ENCODE measurements around the gene LAMTOR4. TPM values are rescaled to one million over a fixed set of nuclear protein-coding genes. Genes with fewer than 3 reads are reported as not detected.
A peak's percentile ranks its signal among the peaks of the same experiment; 100 is the strongest.
"Not testable (repeated sequence)": the region's sequence is repeated elsewhere in the genome, so short reads cannot be mapped to it uniquely, and the experiment has no call there.

Gene LAMTOR4
- total RNA-seq, 1 experiment from 2014 or later: 107 TPM

- ATAC-seq (no peak), DNase-seq (no peak)
- Histone ChIP-seq H2AFZ (ENCODE audit: low read length) (peak overlapping the region; percentile 97), H3K79me2 (ENCODE audit: low read length) (no peaks in the 10 kb centered on the region), H3K4me1 (ENCODE audit: insufficient read depth, low read length) (peaks cover 6% of the 10 kb centered on the region; the same call in 1 of the 2 replicates), H3K27me3 (ENCODE audit: low read length) (no peaks in the 10 kb centered on the region), H3K9ac (ENCODE audit: low read length) (peak overlapping the region; percentile 63), H4K20me1 (ENCODE audit: low read length) (no peaks in the 10 kb centered on the region), H3K9me2 (replicated peaks; ENCODE audit: low read length) (no peaks in the 10 kb centered on the region), H3K4me2 (ENCODE audit: low read length) (peak overlapping the region; percentile 96), H3K27ac (ENCODE audit: low read length) (no peak overlapping the region), H3K36me3 (ENCODE audit: low read depth, low read length) (no peaks in the 10 kb centered on the region), H3K4me3 (ENCODE audit: low read length) (peak overlapping the region; percentile 84), H3K9me3 (ENCODE audit: low read length) (no peaks in the 10 kb centered on the region), H3F3A (ENCODE audit: low read length, unreplicated experiment) (no peaks in the 10 kb centered on the region)
- POLR2A ChIA-PET (ENCODE audit: unreplicated experiment): no interaction called here
- intact Hi-C loops (cut with micrococcal nuclease): loop anchor here (2.0 kb wide), 1 partner anchor 14 kb away; no protein-coding TSS in a partner anchor
- BruUV-seq (replicated peaks): TSS peak; percentile 67
- TF ChIP-seq EZH2 (IDR thresholded peaks at IDR 0.05; ENCODE audit: low read length, unreplicated experiment): no peak
- TF ChIP-seq EZH2phosphoT487 (IDR thresholded peaks at IDR 0.05; ENCODE audit: borderline replicate concordance, low read length): no peak
- TF ChIP-seq, protein P1, sequence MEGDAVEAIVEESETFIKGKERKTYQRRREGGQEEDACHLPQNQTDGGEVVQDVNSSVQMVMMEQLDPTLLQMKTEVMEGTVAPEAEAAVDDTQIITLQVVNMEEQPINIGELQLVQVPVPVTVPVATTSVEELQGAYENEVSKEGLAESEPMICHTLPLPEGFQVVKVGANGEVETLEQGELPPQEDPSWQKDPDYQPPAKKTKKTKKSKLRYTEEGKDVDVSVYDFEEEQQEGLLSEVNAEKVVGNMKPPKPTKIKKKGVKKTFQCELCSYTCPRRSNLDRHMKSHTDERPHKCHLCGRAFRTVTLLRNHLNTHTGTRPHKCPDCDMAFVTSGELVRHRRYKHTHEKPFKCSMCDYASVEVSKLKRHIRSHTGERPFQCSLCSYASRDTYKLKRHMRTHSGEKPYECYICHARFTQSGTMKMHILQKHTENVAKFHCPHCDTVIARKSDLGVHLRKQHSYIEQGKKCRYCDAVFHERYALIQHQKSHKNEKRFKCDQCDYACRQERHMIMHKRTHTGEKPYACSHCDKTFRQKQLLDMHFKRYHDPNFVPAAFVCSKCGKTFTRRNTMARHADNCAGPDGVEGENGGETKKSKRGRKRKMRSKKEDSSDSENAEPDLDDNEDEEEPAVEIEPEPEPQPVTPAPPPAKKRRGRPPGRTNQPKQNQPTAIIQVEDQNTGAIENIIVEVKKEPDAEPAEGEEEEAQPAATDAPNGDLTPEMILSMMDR (conservative IDR thresholded peaks at IDR 0.05; ENCODE audit: low read depth, low read length): no peak
- CTCF ChIA-PET: no interaction called here
Observed at GRCh38 chr7:100176096-100177044, 27.7 kb downstream of the LAMTOR4 start.

GRCh38 chr7:100177045-100178001 is 28.6 kb downstream of the LAMTOR4 start, which contains the start of the genes GPC2 and STAG3:
GPC2 (minus strand) TSS chr7:100177381; CDS start chr7:100177199, 182 bp downstream.
STAG3 (plus strand) TSS chr7:100177918; CDS start chr7:100180557, 2,639 bp downstream.
- BruUV-seq (replicated peaks): no TSS peak
- CTCF ChIA-PET: no interaction called here

DNA sequence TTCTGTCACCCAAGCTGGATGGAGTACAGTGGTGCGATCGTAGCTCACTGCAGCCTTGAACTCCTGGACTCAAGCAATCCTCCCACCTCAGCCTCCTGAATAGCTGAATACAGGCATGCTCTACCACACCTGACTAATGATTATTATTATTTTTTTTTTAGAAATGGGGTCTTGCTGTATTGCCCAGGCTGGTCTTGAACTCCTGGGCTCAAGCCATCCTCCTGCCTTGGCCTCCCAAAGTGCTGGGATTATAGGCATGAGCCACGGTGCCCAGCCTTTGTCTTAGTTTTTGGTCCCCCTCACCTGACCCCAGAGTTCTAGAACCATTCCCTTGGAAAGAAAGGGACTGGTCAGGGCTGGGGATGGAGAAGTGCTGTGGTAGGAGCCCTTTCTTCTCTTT is 31.4 kb downstream of the LAMTOR4 start:
- H3K9me3 ChIP-seq (ENCODE audit: low read length); H3K4me3 ChIP-seq (ENCODE audit: low read length); POLR2A ChIA-PET (ENCODE audit: unreplicated experiment); BruUV-seq (replicated peaks); H3F3A ChIP-seq (ENCODE audit: low read length, unreplicated experiment); ATAC-seq; H4K20me1 ChIP-seq (ENCODE audit: low read length); H3K79me2 ChIP-seq (ENCODE audit: low read length); H3K4me1 ChIP-seq (ENCODE audit: insufficient read depth, low read length); CTCF ChIA-PET; H3K36me3 ChIP-seq (ENCODE audit: low read depth, low read length); DNase-seq; H2AFZ ChIP-seq (ENCODE audit: low read length); H3K9me2 ChIP-seq (replicated peaks; ENCODE audit: low read length); H3K27ac ChIP-seq (ENCODE audit: low read length); H3K27me3 ChIP-seq (ENCODE audit: low read length); intact Hi-C loops (cut with micrococcal nuclease); H3K9ac ChIP-seq (ENCODE audit: low read length); H3K4me2 ChIP-seq (ENCODE audit: low read length): not testable (repeated sequence)

More at GRCh38 chr7:100177045-100178001, 28.6 kb downstream of the LAMTOR4 start, which contains the start of the genes GPC2 and STAG3:
- peak within 1 kb of the TSS; percentile 84 for H3K4me3 ChIP-seq (ENCODE audit: low read length)
- TF ChIP-seq, protein P1 (conservative IDR thresholded peaks at IDR 0.05; ENCODE audit: low read depth, low read length): no peak
- TF ChIP-seq EZH2phosphoT487 (IDR thresholded peaks at IDR 0.05; ENCODE audit: borderline replicate concordance, low read length) (no peak), EZH2 (IDR thresholded peaks at IDR 0.05; ENCODE audit: low read length, unreplicated experiment) (no peak)
- no peaks in the 10 kb centered on the region for H3K36me3 ChIP-seq (ENCODE audit: low read depth, low read length)
- POLR2A ChIA-PET (ENCODE audit: unreplicated experiment): interaction anchor here (0.6 kb wide), 1 partner anchor 75 kb away, joined by 7 read pairs; no protein-coding TSS in a partner anchor
- peak within 1 kb of the TSS; percentile 96 for H3K4me2 ChIP-seq (ENCODE audit: low read length)
- H3K4me1 ChIP-seq (ENCODE audit: insufficient read depth, low read length): peaks cover 6% of the 10 kb centered on the region; the same call in 1 of the 2 replicates
- H2AFZ ChIP-seq (ENCODE audit: low read length): peak within 1 kb of the TSS; percentile 97
- H3K9me3 ChIP-seq (ENCODE audit: low read length): no peaks in the 10 kb centered on the region
- intact Hi-C loops (cut with micrococcal nuclease): loop anchor here (2.0 kb wide), 1 partner anchor 15 kb away; no protein-coding TSS in a partner anchor
- no peak within 1 kb of the TSS for H3K27ac ChIP-seq (ENCODE audit: low read length)
- H3K9me2 ChIP-seq (replicated peaks; ENCODE audit: low read length): no peaks in the 10 kb centered on the region
- ATAC-seq (peak; percentile 96), DNase-seq (peak; percentile 93)
- peak within 1 kb of the TSS; percentile 63 for H3K9ac ChIP-seq (ENCODE audit: low read length)
- no peaks in the 10 kb centered on the region for H3K79me2 ChIP-seq (ENCODE audit: low read length)
- H3K27me3 ChIP-seq (ENCODE audit: low read length): no peaks in the 10 kb centered on the region
- no peaks in the 10 kb centered on the region for H4K20me1 ChIP-seq (ENCODE audit: low read length)
- no peaks in the 10 kb centered on the region for H3F3A ChIP-seq (ENCODE audit: low read length, unreplicated experiment)

DNA sequence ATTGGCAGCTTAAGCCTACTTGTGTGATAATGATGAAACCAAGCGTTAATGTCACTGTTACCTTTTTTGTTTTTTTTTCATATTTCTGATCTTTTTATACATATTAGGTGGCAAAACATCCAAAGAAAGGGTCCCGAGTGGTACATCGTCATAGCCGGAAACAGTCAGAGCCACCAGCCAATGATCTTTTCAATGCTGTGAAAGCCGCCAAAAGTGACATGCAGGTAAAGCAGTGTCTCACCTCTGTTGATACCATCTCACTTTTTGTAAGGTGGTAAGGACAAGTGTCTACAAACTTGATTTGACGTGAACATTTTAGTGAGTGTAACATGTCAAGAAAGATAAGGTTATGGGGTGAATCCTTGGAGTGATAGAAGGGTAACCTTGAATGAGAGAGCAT is 33.9 kb downstream of the LAMTOR4 start:
- H3F3A ChIP-seq (ENCODE audit: low read length, unreplicated experiment); H3K79me2 ChIP-seq (ENCODE audit: low read length); H3K27ac ChIP-seq (ENCODE audit: low read length); CTCF ChIA-PET; H3K9me2 ChIP-seq (replicated peaks; ENCODE audit: low read length); H3K4me1 ChIP-seq (ENCODE audit: insufficient read depth, low read length); H3K9ac ChIP-seq (ENCODE audit: low read length); H4K20me1 ChIP-seq (ENCODE audit: low read length); DNase-seq; H3K4me2 ChIP-seq (ENCODE audit: low read length); H3K27me3 ChIP-seq (ENCODE audit: low read length); H3K36me3 ChIP-seq (ENCODE audit: low read depth, low read length); POLR2A ChIA-PET (ENCODE audit: unreplicated experiment); H3K4me3 ChIP-seq (ENCODE audit: low read length); H3K9me3 ChIP-seq (ENCODE audit: low read length); BruUV-seq (replicated peaks); ATAC-seq; H2AFZ ChIP-seq (ENCODE audit: low read length); intact Hi-C loops (cut with micrococcal nuclease): not testable (repeated sequence)
